ENCODE measurements around the gene CCBE1. TPM values are rescaled to one million over a fixed set of nuclear protein-coding genes. Genes with fewer than 3 reads are reported as not detected.

The CCBE1 gene
- total and polyA plus RNA-seq, 12 donors, result 0.24 to 10.3 (median 1.3) TPM

DNA sequence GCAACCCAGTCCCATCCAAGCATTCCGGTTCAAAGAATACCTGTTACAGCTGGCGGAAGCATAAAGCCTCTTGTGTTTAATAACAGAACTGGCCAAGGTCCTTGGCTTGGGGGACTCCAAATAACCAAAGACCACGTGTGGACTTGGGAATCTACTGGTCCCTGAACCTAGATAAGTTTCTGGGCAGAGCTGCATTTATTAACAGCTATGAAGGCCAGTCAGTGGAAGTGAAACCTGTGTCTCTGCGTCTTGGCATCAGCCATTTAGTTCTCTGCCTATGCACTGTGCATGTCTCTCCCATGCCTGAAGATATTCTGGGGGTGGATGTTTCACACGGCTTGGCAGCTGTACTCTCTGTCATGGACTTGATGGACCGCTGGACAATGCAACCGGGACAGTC is 137.7 kb downstream of the CCBE1 start:
- intact Hi-C loops (cut with DNase I), result no loop called here
- Histone ChIP-seq H3K4me3 (peak overlapping the region in 1 of 10 donors; percentile 13), H3K4me1 (peaks cover 0 to 23% (median 0%) of the 10 kb centered on the region in 9 donors), H3K9me3 (no peaks in the 10 kb centered on the region), H3K27me3 (no peaks in the 10 kb centered on the region), H3K36me3 (no peaks in the 10 kb centered on the region), H3K27ac (peak overlapping the region in 1 of 10 donors; percentile 43)
- ATAC-seq, result peak in 6 of 8 donors; percentile 28 to 71 (median 40)
- no peak for DNase-seq
- 70 to 78% methylated on average over 7 of the region's 7 CpGs for WGBS, 2 donors
- TF ChIP-seq, protein P1, sequence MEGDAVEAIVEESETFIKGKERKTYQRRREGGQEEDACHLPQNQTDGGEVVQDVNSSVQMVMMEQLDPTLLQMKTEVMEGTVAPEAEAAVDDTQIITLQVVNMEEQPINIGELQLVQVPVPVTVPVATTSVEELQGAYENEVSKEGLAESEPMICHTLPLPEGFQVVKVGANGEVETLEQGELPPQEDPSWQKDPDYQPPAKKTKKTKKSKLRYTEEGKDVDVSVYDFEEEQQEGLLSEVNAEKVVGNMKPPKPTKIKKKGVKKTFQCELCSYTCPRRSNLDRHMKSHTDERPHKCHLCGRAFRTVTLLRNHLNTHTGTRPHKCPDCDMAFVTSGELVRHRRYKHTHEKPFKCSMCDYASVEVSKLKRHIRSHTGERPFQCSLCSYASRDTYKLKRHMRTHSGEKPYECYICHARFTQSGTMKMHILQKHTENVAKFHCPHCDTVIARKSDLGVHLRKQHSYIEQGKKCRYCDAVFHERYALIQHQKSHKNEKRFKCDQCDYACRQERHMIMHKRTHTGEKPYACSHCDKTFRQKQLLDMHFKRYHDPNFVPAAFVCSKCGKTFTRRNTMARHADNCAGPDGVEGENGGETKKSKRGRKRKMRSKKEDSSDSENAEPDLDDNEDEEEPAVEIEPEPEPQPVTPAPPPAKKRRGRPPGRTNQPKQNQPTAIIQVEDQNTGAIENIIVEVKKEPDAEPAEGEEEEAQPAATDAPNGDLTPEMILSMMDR (IDR thresholded peaks at IDR 0.05), result no peak

DNA sequence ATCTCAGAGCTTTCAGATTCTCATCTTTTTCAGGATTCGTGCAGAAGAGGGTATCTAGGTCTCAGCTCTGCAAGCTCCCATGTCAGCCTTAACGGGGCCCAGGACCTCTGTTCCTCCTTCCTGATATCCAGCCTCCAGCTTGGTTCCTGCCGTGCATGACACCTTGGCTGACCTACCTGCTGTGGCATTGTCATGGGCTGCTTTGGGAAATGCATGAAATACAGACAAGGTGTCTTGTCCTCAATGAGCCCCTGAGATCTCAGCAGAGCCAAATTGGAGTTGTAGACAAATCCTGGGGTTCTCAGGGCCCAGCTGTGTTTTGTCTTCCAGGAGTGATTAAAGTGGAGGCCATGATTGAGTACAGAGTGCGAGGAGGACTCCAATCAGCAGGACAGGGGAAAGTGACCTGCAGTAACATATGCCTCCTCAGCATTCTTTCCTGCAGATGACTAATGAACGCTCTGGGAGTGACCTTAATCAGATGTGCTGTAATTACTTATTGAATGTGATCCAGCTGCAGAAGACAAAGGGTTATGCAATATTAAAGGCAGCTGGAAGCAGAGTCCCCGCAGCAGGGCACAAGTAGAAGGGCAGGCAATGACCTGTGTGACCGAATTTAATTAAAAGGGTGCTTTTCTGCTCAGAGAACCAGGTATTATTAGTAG is 141.1 kb downstream of the CCBE1 start:
- intact Hi-C loops (cut with DNase I), result no loop called here

DNA sequence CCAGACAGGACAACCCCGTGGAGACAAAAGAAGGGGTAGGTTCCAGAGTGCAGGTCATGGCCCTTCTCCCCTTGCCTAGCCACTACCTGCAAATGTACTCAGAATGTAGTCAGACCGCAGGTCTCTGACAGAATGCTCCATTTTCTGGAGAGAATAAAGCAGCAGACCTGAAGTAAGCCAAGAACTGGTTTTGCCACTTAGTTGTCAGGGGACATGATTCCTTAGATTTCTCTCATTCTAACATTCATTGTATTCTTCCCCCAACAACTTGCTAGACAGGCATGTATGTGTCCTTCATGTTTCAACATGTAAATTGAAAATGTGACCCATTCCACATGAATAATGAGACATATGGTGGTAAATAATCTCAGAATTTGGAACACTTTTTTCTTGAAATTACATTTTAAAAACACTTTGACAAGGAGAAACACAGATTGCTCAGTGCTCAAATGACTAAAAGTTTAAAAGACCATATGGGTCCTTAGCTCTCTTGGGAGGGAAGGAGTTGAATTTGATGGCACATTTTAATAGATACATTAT is 142.4 kb downstream of the CCBE1 start:
- TF ChIP-seq, protein P1 (IDR thresholded peaks at IDR 0.05), result no peak
- H3K27ac ChIP-seq, result no peak overlapping the region
- H3K4me1 ChIP-seq, result peaks cover 0 to 21% (median 7%) of the 10 kb centered on the region in 9 donors
- H3K4me3 ChIP-seq, result no peak overlapping the region
- no peaks in the 10 kb centered on the region for H3K9me3 ChIP-seq
- no peak for ATAC-seq
- H3K27me3 ChIP-seq, result no peaks in the 10 kb centered on the region
- WGBS, 2 donors, result 87 to 96% methylated on average over 2 of the region's 2 CpGs
- intact Hi-C loops (cut with DNase I), result loop anchor here in 1 of 10 donors (5.0 kb wide), 1 partner anchor 88 kb away; no protein-coding TSS in a partner anchor
- no peak for DNase-seq
- no peaks in the 10 kb centered on the region for H3K36me3 ChIP-seq

More for the DNA sequence above, 141.1 kb downstream of the CCBE1 start:
- no peaks in the 10 kb centered on the region for H3K9me3 ChIP-seq
- WGBS, 2 donors, result 59 to 66% methylated on average over 7 of the region's 7 CpGs
- no peaks in the 10 kb centered on the region for H3K36me3 ChIP-seq
- TF ChIP-seq, protein P1 (IDR thresholded peaks at IDR 0.05), result no peak
- ATAC-seq, result peak in 1 of 8 donors; percentile 48
- peaks cover 0 to 23% (median 0%) of the 10 kb centered on the region in 9 donors for H3K4me1 ChIP-seq
- no peak overlapping the region for H3K27ac ChIP-seq
- H3K27me3 ChIP-seq, result no peaks in the 10 kb centered on the region
- H3K4me3 ChIP-seq, result no peak overlapping the region
- DNase-seq, result no peak

DNA sequence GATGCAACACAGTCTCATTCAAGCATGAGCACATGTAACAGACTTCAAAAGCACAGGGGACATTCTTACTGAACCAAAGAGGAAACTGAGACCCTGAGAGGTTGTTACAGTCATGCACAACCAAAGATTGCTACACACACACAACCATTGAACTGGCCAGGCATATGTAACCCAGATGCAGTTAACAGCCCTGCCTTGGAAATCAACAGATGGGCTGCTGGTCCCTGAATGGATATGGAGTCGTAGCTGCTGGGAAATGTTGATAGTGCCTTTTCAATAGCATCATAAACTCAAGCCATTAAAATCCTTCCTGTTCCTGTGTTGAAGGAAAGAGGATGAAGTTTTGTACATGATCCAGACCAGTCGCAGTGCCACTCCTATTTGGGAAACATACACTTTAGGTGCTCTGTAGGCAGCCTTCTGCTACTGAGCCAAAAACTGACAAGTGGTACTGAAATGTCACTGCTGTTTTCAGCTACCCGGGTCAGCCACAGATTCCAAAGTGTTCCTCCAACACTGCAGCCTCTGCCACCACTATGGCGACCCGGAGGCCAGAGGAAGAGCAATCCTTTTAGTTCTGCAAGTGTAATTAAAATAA is 143.9 kb downstream of the CCBE1 start:
- H3K4me3 ChIP-seq, result no peak overlapping the region
- no peaks in the 10 kb centered on the region for H3K27me3 ChIP-seq
- 39 to 46% methylated on average over 5 of the region's 5 CpGs for WGBS, 2 donors
- DNase-seq (no peak), ATAC-seq (peak in 1 of 8 donors; percentile 43)
- H3K27ac ChIP-seq, result peak overlapping the region in 1 of 10 donors; percentile 26
- TF ChIP-seq, protein P1 (IDR thresholded peaks at IDR 0.05), result no peak
- H3K9me3 ChIP-seq, result no peaks in the 10 kb centered on the region
- intact Hi-C loops (cut with DNase I), result loop anchor here in 1 of 10 donors (5.0 kb wide), 1 partner anchor 86 kb away; no protein-coding TSS in a partner anchor
- H3K4me1 ChIP-seq, result peaks cover 0 to 17% (median 8%) of the 10 kb centered on the region in 9 donors
- H3K36me3 ChIP-seq, result no peaks in the 10 kb centered on the region
